Measurements from ENCODE around the gene GPC1. TPM values are rescaled to one million over a fixed set of nuclear protein-coding genes. Genes with fewer than 3 reads are reported as not detected.

Gene GPC1
- total and polyA plus RNA-seq, 2 experiments from 2014 or later = 9.0 to 46.2 TPM

DNA sequence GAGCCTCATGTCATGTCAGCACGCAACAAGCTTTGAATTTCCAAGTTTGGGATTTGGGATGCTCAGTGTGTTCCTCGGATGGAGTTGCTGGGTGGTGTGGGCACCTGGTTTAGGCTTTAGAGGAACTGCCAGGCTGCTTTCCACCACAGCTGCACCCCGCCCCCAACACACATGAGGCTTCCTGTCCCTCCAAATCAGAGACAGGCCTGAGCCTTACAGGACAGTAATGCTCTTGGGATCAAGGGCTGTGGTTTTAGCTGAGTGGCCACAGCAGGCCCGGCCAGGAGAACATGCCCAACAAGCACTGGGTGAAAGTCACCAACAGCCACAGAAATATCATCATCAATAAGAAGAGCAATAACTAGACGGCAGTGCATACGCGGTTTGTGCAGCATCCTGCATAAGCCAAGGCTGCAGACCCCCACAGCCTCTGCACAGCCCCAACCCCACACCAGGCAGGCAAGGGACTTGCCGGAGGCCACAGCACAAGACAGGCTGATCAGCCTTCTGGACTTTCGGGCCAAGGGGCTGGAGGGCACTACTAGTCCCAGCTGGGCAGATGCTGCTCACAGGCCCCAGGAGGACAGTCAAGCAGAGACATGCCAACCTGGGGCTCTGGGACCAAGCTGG, 29.7 kb upstream of the GPC1 start:
- no peak overlapping the region for H3K27ac ChIP-seq (ENCODE audit: low read depth)
- Mint-ChIP-seq H3K4me1 (peaks cover 2% of the 10 kb centered on the region; the same call in 1 of the 3 replicates), H3K27ac (no peak overlapping the region), H3K9me3 (no peaks in the 10 kb centered on the region; the same call in 2 of the 3 replicates), H3K36me3 (ENCODE audit: low read depth) (no peaks in the 10 kb centered on the region; the same call in 2 of the 3 replicates), H3K4me3 (no peak overlapping the region), H3K27me3 (ENCODE audit: insufficient read depth, low read depth, poor library complexity) (peaks cover 4% of the 10 kb centered on the region)
- H3K4me3 ChIP-seq = no peak overlapping the region
- TF ChIP-seq, protein P1, sequence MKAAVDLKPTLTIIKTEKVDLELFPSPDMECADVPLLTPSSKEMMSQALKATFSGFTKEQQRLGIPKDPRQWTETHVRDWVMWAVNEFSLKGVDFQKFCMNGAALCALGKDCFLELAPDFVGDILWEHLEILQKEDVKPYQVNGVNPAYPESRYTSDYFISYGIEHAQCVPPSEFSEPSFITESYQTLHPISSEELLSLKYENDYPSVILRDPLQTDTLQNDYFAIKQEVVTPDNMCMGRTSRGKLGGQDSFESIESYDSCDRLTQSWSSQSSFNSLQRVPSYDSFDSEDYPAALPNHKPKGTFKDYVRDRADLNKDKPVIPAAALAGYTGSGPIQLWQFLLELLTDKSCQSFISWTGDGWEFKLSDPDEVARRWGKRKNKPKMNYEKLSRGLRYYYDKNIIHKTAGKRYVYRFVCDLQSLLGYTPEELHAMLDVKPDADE (IDR thresholded peaks at IDR 0.05) = no peak
- TF ChIP-seq ZNF331 (CRISPR knock-in tag; IDR thresholded peaks at IDR 0.05; ENCODE audit: low read depth) (no peak), STAT1 (IDR thresholded peaks at IDR 0.05; ENCODE audit: unreplicated experiment) (no peak), EZH2phosphoT487 (IDR thresholded peaks at IDR 0.05; ENCODE audit: unreplicated experiment) (no peak), NANOG (IDR thresholded peaks at IDR 0.05; ENCODE audit: borderline replicate concordance) (no peak), ZNF114 (CRISPR knock-in tag; IDR thresholded peaks at IDR 0.05) (no peak), JUNB (IDR thresholded peaks at IDR 0.05; ENCODE audit: unreplicated experiment) (no peak), POLR2AphosphoS5 (IDR thresholded peaks at IDR 0.05; ENCODE audit: low read depth) (no peak), EZH2 (IDR thresholded peaks at IDR 0.05; ENCODE audit: low read depth, unreplicated experiment) (no peak), CREB1 (CRISPR knock-in tag; IDR thresholded peaks at IDR 0.05; ENCODE audit: low read depth) (no peak)
- TF ChIP-seq, protein P2, sequence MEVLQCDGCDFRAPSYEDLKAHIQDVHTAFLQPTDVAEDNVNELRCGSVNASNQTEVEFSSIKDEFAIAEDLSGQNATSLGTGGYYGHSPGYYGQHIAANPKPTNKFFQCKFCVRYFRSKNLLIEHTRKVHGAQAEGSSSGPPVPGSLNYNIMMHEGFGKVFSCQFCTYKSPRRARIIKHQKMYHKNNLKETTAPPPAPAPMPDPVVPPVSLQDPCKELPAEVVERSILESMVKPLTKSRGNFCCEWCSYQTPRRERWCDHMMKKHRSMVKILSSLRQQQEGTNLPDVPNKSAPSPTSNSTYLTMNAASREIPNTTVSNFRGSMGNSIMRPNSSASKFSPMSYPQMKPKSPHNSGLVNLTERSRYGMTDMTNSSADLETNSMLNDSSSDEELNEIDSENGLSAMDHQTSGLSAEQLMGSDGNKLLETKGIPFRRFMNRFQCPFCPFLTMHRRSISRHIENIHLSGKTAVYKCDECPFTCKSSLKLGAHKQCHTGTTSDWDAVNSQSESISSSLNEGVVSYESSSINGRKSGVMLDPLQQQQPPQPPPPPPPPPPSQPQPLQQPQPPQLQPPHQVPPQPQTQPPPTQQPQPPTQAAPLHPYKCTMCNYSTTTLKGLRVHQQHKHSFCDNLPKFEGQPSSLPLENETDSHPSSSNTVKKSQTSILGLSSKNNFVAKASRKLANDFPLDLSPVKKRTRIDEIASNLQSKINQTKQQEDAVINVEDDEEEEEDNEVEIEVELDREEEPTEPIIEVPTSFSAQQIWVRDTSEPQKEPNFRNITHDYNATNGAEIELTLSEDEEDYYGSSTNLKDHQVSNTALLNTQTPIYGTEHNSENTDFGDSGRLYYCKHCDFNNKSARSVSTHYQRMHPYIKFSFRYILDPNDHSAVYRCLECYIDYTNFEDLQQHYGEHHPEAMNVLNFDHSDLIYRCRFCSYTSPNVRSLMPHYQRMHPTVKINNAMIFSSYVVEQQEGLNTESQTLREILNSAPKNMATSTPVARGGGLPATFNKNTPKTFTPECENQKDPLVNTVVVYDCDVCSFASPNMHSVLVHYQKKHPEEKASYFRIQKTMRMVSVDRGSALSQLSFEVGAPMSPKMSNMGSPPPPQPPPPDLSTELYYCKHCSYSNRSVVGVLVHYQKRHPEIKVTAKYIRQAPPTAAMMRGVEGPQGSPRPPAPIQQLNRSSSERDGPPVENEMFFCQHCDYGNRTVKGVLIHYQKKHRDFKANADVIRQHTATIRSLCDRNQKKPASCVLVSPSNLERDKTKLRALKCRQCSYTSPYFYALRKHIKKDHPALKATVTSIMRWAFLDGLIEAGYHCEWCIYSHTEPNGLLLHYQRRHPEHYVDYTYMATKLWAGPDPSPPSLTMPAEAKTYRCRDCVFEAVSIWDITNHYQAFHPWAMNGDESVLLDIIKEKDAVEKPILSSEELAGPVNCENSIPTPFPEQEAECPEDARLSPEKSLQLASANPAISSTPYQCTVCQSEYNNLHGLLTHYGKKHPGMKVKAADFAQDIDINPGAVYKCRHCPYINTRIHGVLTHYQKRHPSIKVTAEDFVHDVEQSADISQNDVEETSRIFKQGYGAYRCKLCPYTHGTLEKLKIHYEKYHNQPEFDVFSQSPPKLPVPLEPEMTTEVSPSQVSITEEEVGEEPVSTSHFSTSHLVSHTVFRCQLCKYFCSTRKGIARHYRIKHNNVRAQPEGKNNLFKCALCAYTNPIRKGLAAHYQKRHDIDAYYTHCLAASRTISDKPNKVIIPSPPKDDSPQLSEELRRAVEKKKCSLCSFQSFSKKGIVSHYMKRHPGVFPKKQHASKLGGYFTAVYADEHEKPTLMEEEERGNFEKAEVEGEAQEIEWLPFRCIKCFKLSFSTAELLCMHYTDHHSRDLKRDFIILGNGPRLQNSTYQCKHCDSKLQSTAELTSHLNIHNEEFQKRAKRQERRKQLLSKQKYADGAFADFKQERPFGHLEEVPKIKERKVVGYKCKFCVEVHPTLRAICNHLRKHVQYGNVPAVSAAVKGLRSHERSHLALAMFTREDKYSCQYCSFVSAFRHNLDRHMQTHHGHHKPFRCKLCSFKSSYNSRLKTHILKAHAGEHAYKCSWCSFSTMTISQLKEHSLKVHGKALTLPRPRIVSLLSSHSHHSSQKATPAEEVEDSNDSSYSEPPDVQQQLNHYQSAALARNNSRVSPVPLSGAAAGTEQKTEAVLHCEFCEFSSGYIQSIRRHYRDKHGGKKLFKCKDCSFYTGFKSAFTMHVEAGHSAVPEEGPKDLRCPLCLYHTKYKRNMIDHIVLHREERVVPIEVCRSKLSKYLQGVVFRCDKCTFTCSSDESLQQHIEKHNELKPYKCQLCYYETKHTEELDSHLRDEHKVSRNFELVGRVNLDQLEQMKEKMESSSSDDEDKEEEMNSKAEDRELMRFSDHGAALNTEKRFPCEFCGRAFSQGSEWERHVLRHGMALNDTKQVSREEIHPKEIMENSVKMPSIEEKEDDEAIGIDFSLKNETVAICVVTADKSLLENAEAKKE (CRISPR knock-in tag; IDR thresholded peaks at IDR 0.05) = no peak
- TF ChIP-seq, protein P3, sequence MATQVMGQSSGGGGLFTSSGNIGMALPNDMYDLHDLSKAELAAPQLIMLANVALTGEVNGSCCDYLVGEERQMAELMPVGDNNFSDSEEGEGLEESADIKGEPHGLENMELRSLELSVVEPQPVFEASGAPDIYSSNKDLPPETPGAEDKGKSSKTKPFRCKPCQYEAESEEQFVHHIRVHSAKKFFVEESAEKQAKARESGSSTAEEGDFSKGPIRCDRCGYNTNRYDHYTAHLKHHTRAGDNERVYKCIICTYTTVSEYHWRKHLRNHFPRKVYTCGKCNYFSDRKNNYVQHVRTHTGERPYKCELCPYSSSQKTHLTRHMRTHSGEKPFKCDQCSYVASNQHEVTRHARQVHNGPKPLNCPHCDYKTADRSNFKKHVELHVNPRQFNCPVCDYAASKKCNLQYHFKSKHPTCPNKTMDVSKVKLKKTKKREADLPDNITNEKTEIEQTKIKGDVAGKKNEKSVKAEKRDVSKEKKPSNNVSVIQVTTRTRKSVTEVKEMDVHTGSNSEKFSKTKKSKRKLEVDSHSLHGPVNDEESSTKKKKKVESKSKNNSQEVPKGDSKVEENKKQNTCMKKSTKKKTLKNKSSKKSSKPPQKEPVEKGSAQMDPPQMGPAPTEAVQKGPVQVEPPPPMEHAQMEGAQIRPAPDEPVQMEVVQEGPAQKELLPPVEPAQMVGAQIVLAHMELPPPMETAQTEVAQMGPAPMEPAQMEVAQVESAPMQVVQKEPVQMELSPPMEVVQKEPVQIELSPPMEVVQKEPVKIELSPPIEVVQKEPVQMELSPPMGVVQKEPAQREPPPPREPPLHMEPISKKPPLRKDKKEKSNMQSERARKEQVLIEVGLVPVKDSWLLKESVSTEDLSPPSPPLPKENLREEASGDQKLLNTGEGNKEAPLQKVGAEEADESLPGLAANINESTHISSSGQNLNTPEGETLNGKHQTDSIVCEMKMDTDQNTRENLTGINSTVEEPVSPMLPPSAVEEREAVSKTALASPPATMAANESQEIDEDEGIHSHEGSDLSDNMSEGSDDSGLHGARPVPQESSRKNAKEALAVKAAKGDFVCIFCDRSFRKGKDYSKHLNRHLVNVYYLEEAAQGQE (IDR thresholded peaks at IDR 0.05; ENCODE audit: unreplicated experiment) = no peak
- TF ChIP-seq, protein P4, sequence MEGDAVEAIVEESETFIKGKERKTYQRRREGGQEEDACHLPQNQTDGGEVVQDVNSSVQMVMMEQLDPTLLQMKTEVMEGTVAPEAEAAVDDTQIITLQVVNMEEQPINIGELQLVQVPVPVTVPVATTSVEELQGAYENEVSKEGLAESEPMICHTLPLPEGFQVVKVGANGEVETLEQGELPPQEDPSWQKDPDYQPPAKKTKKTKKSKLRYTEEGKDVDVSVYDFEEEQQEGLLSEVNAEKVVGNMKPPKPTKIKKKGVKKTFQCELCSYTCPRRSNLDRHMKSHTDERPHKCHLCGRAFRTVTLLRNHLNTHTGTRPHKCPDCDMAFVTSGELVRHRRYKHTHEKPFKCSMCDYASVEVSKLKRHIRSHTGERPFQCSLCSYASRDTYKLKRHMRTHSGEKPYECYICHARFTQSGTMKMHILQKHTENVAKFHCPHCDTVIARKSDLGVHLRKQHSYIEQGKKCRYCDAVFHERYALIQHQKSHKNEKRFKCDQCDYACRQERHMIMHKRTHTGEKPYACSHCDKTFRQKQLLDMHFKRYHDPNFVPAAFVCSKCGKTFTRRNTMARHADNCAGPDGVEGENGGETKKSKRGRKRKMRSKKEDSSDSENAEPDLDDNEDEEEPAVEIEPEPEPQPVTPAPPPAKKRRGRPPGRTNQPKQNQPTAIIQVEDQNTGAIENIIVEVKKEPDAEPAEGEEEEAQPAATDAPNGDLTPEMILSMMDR (conservative IDR thresholded peaks at IDR 0.05; ENCODE audit: low read depth in 2 of 2) = no peak
- H3K9me2 ChIP-seq (ENCODE audit: insufficient read depth) = no peaks in the 10 kb centered on the region
- no peaks in the 10 kb centered on the region for H3F3A ChIP-seq (replicated peaks; ENCODE audit: low read depth)
- H3K27me3 ChIP-seq (ENCODE audit: insufficient read depth) = no peaks in the 10 kb centered on the region
- peak overlapping the region; percentile 28; the same call in 1 of the 2 replicates for H2AFZ ChIP-seq
- no peaks in the 10 kb centered on the region for H4K20me1 ChIP-seq (replicated peaks; ENCODE audit: insufficient read depth)
- no peak overlapping the region for H3K4me2 ChIP-seq
- H3K36me3 ChIP-seq (ENCODE audit: insufficient read depth) = no peaks in the 10 kb centered on the region
- DNase-seq (ENCODE audit: low spot score) (no peak), ATAC-seq (no peak)
- H3K4me1 ChIP-seq (ENCODE audit: insufficient read depth) = no peaks in the 10 kb centered on the region
- H3K79me2 ChIP-seq (replicated peaks; ENCODE audit: insufficient read depth) = no peaks in the 10 kb centered on the region
